GM12873 (cell line): ENCODE measurements around the gene G3BP2.
A peak's percentile ranks its signal among the peaks of the same experiment; 100 is the strongest.

ENCODE experiments used
- CTCF ChIP-seq: IDR thresholded peaks from 2 replicates; pipeline ENCODE4 v1.5.1; 2012; ENCODE audit warnings: low read depth, mild to moderate bottlenecking, moderate library complexity, low read length, control low read depth; ENCODE audit not compliant: insufficient read depth; ENCODE audit errors: missing control alignments

The G3BP2 gene

GRCh38 chr4:75662626-75663025 is 10.6 kb downstream of the G3BP2 start:
- no peak for TF ChIP-seq CTCF

- TF ChIP-seq CTCF, result no peak
Measured at GRCh38 chr4:75660491-75660890, 12.7 kb downstream of the G3BP2 start.

GRCh38 chr4:75659512-75660031 is 13.6 kb downstream of the G3BP2 start:
- no peak for TF ChIP-seq CTCF

GRCh38 chr4:75658876-75659275 is 14.3 kb downstream of the G3BP2 start:
- TF ChIP-seq CTCF, result no peak

GRCh38 chr4:75655562-75655961 is 17.6 kb downstream of the G3BP2 start:
- no peak for TF ChIP-seq CTCF

GRCh38 chr4:75654905-75655304 is 18.3 kb downstream of the G3BP2 start:
- TF ChIP-seq CTCF, result no peak

- TF ChIP-seq CTCF, result peak; percentile 31
Measured at GRCh38 chr4:75653845-75654503, 19.2 kb downstream of the G3BP2 start.

- TF ChIP-seq CTCF, result no peak
Measured at GRCh38 chr4:75644095-75644494, 29.1 kb downstream of the G3BP2 start.
